HL-60 (cell line): Measurements from ENCODE around the gene MUC6.

Source experiments
- DNase-seq, 2 experiments: peaks; one replicate each; pipeline ENCODE4 v3.0.0-alpha.2; 2010 to 2020; ENCODE audit warnings: low read depth in 1 of 2, low spot score in 1 of 2
- H3K27ac ChIP-seq: fragments of 250-450 bp; sonication (Bioruptor Pico); replicated peaks from 2 replicates; pipeline ENCODE4 v1.5.1; 2020; ENCODE audit warnings: mild to moderate bottlenecking, moderate library complexity
- H3K27me3 ChIP-seq: fragments of 250-450 bp; sonication (Bioruptor Pico); 2 replicates; pipeline ENCODE4 v1.5.1; 2021; ENCODE audit warnings: mild to moderate bottlenecking, moderate library complexity; ENCODE audit not compliant: insufficient read depth, poor library complexity, severe bottlenecking
- H3K4me3 ChIP-seq: replicated peaks from 2 replicates; pipeline ENCODE4 v1.5.1; 2011; ENCODE audit warnings: mild to moderate bottlenecking, control low read depth, low read length; ENCODE audit not compliant: insufficient read depth
- CTCF ChIP-seq: IDR thresholded peaks from one replicate; pipeline ENCODE4 v1.5.1; 2011; ENCODE audit warnings: low read length, control low read depth, inconsistent platforms; ENCODE audit not compliant: insufficient read depth
- GABPA ChIP-seq: IDR thresholded peaks from 2 replicates; pipeline ENCODE4 v1.6.1; 2012; ENCODE audit warnings: low read depth
- POLR2AphosphoS5 ChIP-seq: IDR thresholded peaks from 2 replicates; pipeline ENCODE4 v1.6.1; 2012; ENCODE audit warnings: low read depth
- REST ChIP-seq: IDR thresholded peaks from 2 replicates; pipeline ENCODE4 v1.6.1; 2012; ENCODE audit warnings: low read depth; ENCODE audit not compliant: insufficient replicate concordance
- SPI1 ChIP-seq: IDR thresholded peaks from 2 replicates; pipeline ENCODE4 v1.6.1; 2012; ENCODE audit warnings: low read depth, mild to moderate bottlenecking, borderline replicate concordance

The MUC6 gene

GRCh38 chr11:986952-987305, 49.6 kb downstream of the MUC6 start:
- Histone ChIP-seq H3K27me3 (no peaks in the 10 kb centered on the region), H3K27ac (no peak overlapping the region), H3K4me3 (no peak overlapping the region)
- TF ChIP-seq CTCF (no peak), SPI1 (no peak), GABPA (no peak), REST (no peak)
- DNase-seq, result no peak

- Histone ChIP-seq H3K4me3 (no peak overlapping the region), H3K27ac (no peak overlapping the region)
Observed at GRCh38 chr11:986270-986951, 50.1 kb downstream of the MUC6 start.

More at GRCh38 chr11:986270-986951, 50.1 kb downstream of the MUC6 start:
- H3K27me3 ChIP-seq, result no peaks in the 10 kb centered on the region
- TF ChIP-seq REST, result no peak
- TF ChIP-seq GABPA, result no peak
- no peak for TF ChIP-seq CTCF
- TF ChIP-seq POLR2AphosphoS5, result no peak
- TF ChIP-seq SPI1, result no peak
- DNase-seq, result no peak
